GM21390 (cell line): ENCODE results near the gene SRCIN1.
"Not testable (repeated sequence)": the region's sequence is repeated elsewhere in the genome, so short reads cannot be mapped to it uniquely, and the experiment has no call there.

Source experiments
- ATAC-seq: cut with Tn5 transposase; IDR thresholded peaks from one replicate; pipeline ENCODE4 v1.9.1; 2021; ENCODE audit not compliant: unreplicated experiment

Gene SRCIN1, protein sequence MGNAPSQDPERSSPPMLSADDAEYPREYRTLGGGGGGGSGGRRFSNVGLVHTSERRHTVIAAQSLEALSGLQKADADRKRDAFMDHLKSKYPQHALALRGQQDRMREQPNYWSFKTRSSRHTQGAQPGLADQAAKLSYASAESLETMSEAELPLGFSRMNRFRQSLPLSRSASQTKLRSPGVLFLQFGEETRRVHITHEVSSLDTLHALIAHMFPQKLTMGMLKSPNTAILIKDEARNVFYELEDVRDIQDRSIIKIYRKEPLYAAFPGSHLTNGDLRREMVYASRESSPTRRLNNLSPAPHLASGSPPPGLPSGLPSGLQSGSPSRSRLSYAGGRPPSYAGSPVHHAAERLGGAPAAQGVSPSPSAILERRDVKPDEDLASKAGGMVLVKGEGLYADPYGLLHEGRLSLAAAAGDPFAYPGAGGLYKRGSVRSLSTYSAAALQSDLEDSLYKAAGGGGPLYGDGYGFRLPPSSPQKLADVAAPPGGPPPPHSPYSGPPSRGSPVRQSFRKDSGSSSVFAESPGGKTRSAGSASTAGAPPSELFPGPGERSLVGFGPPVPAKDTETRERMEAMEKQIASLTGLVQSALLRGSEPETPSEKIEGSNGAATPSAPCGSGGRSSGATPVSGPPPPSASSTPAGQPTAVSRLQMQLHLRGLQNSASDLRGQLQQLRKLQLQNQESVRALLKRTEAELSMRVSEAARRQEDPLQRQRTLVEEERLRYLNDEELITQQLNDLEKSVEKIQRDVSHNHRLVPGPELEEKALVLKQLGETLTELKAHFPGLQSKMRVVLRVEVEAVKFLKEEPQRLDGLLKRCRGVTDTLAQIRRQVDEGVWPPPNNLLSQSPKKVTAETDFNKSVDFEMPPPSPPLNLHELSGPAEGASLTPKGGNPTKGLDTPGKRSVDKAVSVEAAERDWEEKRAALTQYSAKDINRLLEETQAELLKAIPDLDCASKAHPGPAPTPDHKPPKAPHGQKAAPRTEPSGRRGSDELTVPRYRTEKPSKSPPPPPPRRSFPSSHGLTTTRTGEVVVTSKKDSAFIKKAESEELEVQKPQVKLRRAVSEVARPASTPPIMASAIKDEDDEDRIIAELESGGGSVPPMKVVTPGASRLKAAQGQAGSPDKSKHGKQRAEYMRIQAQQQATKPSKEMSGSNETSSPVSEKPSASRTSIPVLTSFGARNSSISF

DNA sequence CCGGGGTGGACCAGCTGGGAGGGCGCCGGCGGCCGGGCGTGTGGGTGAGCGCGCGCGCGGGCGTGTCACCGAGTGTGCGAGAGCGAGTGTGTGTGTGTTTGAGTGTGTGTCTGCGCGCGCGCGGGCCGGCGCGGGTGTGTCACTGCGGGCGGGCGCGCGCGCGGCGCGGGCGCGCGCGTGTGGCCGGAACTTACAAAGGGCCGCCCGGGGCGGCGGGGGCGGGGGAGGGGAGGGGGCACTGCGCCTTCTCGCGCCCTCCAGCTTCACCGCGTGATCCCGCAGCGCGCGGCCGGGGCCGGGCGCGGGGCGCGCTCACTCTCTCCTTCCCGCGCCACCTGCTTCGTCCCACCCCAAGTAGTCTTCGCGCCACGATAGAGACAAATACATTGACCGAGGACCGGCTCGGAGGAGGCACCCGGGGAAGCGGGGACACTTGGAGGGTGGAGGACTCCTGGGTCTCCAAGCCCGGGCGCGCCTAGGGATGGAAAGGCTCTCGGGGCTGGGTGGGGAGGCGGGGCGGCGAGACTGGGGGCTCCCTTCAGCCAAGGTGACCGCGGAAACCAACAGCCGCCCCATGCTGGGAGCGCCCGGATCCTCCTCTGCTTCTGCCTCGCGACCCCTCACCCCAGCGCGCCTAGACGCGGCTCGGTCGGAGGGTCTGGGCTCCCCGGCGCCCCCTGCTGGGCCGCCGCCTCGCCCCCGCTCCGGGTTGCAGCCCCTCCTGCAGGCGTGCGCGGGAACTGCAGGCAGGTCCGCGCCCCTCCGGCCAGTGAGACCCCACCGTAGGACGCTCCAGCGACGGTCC, at the start of gene SRCIN1:
TSS of gene SRCIN1 (minus strand) at position 112 of the 805 bp plus-strand sequence. CDS start 247 bp downstream, outside the sequence.
- no peak for ATAC-seq

DNA sequence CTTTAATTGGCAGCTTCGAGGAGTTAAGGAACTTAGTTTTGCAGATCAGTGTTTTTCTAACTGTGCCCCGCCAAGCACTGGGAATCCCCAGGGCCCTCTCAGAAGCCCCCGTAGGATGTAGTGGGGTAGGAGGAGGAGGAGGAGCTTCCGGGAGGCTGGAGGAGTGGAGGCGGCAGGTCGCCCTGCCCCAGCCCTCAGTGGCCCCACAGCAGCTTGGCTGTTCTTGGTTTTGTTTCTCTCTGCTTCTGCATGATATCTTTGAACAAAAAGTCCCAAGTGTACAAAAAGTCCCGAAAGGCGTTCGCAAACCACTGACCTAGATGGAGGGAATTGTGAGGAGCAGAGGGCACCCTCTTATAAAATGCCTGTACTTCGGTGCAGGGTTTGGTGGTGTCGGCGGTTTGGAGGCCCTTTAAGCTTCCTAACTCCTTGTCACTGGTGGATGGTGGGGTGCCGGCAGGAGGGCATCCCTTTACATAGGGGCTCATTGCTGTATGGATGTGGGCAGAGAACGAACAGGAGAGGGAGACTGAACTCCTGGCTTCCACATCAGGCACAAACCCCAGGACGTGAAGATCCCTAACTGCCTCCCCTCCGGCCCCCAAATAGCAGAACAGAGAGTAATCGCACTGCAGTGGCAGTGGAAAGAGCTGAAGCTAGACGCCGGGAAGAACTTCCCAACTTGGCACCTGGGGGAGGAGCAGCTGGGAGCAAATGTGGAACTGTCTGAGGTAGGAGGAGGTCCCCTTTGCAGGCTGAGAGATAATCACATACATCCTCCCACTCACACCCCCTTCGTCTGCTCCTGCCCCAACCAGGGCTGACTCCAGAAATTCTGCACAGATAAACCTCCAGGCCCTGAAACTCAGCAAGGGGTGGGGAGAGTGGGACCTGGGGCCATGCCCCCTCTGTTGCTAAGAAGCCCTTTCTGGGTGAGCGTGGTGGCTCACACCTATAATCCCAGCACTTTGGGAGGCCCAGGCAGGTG, 49.0 kb upstream of the SRCIN1 start:
- no peak for ATAC-seq

GRCh38 chr17:38653679-38654078, 47.9 kb upstream of the SRCIN1 start:
- no peak for ATAC-seq

GRCh38 chr17:38653230-38653629, 47.5 kb upstream of the SRCIN1 start:
- no peak for ATAC-seq

GRCh38 chr17:38650653-38651173, 45.0 kb upstream of the SRCIN1 start:
- not testable (repeated sequence) for ATAC-seq

DNA sequence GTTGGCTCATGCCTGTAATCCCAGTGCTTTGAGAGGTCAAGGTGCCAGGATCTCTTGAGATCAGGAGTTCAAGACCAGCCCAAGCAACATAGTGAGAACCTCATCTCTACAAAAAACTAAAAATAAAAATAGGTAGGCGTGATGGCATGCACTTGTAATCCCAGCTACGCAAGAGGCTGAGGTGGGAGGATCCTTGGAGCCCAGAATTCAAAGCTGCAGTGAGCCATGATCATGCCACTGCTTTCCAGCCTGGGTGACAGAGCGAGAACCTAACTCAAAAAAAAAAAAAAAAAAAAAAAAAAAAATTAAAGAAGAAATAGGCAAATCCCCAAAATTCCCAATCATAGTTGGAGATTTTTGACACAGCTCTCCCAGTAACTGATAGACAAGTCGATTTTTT, 32.2 kb upstream of the SRCIN1 start:
- no peak for ATAC-seq

GRCh38 chr17:38636054-38636453, 30.3 kb upstream of the SRCIN1 start:
- no peak for ATAC-seq

DNA sequence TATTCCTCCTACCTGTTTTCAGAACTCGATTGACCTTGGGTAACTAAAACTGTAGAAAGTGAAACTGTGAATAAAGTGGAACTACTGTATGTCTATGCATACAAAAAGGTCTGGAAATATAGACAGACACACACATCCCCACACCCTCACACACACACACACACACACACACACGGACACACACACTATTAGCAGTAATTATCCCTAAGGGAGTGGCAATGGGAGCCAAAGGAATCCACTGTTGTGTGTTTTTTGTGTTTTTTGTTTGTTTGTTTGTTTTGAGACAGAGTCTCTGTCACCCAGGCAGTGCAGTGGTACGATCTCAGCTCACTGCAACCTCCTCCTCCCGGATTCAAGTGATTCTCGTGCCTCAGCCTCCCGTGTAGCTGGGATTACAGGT, 26.6 kb upstream of the SRCIN1 start:
- no peak for ATAC-seq

DNA sequence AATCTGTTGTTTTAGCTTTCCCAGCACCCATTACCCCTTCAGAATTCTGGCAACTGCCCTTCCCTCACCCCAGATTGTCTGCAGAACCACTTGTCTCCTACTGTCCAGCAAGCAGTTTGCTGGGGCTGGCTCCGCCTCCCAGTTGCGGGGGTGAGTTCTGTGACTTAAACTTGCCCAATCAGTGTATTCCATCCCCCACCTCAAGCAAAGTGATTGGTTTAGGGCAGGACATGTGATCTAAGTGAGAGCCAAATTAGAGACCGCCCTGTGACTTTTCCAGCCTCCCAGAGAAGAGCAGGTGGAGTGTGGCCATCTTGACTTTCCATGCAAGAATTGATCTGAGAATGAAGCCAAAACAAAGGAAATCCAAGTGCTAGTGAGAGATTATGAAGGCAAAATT, 22.7 kb upstream of the SRCIN1 start:
- ATAC-seq, result no peak

DNA sequence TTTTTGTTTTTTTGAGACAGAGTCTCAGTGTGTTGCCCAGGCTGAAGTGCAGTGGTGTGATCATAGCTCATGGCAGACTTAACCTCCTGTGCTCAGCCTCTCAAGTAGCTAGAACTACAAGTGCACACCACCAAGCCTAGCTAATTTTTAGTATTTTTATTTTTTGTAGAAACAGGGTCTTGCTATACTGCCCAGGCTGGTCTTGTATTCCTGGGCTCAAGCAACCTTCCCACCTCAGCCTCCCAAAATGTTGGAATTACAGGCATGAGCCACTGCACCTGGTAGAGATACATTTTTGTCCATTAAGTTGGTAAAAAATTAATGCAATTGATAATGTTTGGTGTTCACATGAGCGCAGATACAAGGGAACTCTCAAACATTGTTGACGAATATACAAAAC, 22.2 kb upstream of the SRCIN1 start:
- ATAC-seq, result no peak

- ATAC-seq, result not testable (repeated sequence)
Measured at GRCh38 chr17:38626606-38627226, 21.0 kb upstream of the SRCIN1 start.

DNA sequence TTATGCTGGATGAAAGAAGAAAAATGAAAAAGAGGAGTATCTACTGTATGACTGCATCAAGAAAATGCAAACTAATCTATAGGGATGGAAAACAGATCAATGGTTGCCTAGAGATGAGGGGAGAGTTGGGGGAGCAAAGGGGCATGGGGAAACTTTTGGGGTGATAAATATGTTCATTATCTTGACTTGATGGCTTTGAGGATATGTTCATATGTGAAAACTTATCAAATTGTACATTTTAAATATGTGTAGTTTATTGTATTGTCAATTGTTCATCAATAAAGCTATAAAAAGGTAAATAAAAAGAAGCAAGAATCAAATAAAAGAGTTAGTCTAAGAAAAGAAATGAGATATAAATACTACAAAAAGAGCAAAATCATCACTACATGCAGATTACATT, 19.7 kb upstream of the SRCIN1 start:
- ATAC-seq, result no peak

DNA sequence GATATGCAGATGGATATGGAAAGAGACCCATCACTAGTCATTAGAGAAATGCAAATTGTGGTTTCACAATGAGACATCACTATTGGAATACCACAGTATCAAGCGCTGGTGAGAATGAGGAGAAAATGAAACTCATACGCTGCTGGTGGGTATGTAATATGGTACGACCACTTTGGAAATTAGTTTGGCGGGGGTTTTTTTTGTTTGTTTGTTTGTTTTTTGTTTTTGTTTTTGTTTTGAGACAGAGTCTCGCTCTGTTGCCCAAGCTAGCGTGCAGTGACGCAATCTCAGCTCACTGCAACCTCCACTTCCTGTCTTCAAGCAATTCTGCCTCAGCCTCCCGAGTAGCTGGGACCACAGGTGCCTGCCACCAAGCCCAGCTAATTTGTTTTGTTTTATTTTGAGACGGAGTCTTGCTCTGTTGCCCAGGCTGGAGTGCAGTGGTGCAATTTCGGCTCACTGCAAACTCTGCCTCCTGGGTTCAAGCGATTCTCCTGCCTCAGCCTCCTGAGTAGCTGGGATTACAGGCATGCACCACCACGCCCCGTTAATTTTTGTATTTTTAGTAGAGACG, 19.1 kb upstream of the SRCIN1 start:
- peak; percentile 53 for ATAC-seq

DNA sequence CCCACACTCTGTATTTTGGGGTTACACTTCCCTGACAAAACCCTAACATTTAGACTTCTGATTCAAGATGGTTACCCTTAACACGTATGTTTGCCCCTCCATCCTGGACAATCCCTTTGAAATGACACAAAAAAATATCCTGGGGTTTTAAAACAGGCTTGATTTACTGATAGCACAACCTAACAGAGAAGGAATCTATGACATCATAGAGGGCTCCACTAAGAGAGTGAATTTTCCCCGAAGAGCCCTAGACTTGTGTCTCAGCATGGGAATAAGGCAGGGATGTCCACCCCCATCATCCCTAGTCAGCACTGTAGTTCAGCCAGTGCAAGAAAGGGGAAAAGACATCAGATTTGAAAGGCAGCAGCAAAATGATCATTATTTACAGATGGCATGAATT, 15.8 kb upstream of the SRCIN1 start:
- ATAC-seq, result no peak

- ATAC-seq, result no peak
Measured at GRCh38 chr17:38620551-38621277, 15.0 kb upstream of the SRCIN1 start.

GRCh38 chr17:38619937-38620550, 14.3 kb upstream of the SRCIN1 start:
- ATAC-seq, result no peak

- ATAC-seq, result no peak
Measured at GRCh38 chr17:38619451-38619795, 13.7 kb upstream of the SRCIN1 start.
